ENCODE data around the gene RYR1. TPM values are rescaled to one million over a fixed set of nuclear protein-coding genes. Genes with fewer than 3 reads are reported as not detected.

RYR1 gene
- total RNA-seq, 1 donor from 2014 or later: 0.32 TPM

GRCh38 chr19:38513762-38514167, 80.3 kb downstream of the RYR1 start:
- no peak overlapping the region for H3K4me3 ChIP-seq (ENCODE audit: insufficient read depth, low read depth, low read length)
- H3K9ac ChIP-seq (ENCODE audit: low read length): no peak overlapping the region
- FAIRE-seq (no peak), DNase-seq (ENCODE audit: low read depth) (no peak)
- Mint-ChIP-seq H3K9me3 (ENCODE audit: unreplicated experiment) (no peaks in the 10 kb centered on the region), H3K27ac (ENCODE audit: unreplicated experiment) (no peak overlapping the region), H3K4me1 (ENCODE audit: low read depth, unreplicated experiment) (no peaks in the 10 kb centered on the region), H3K36me3 (ENCODE audit: low read depth, unreplicated experiment) (no peaks in the 10 kb centered on the region), H3K4me3 (ENCODE audit: unreplicated experiment) (no peak overlapping the region), H3K27me3 (ENCODE audit: low read depth, unreplicated experiment) (peaks cover 18% of the 10 kb centered on the region)
- no peaks in the 10 kb centered on the region for H3K4me1 ChIP-seq (ENCODE audit: insufficient read depth, low read length)
- no peak overlapping the region for H3K4me2 ChIP-seq (ENCODE audit: low read length)
- H3K27me3 ChIP-seq (ENCODE audit: insufficient read depth, low read length): no peaks in the 10 kb centered on the region
- TF ChIP-seq CTCF (IDR thresholded peaks at IDR 0.05; ENCODE audit: insufficient read depth, low read depth, low read length) (no peak), EZH2 (IDR thresholded peaks at IDR 0.05; ENCODE audit: insufficient read depth, low read length) (no peak)
- no peaks in the 10 kb centered on the region for H4K20me1 ChIP-seq (ENCODE audit: insufficient read depth, low read length)
- no peaks in the 10 kb centered on the region for H3K79me2 ChIP-seq (ENCODE audit: insufficient read depth, low read length)
- H3K9me3 ChIP-seq (ENCODE audit: insufficient read depth, low read depth, low read length): no peaks in the 10 kb centered on the region
- H2AFZ ChIP-seq (ENCODE audit: low read depth, low read length): no peak overlapping the region
- no peak overlapping the region for H3K27ac ChIP-seq (ENCODE audit: low read depth, low read length)
- no peaks in the 10 kb centered on the region for H3K36me3 ChIP-seq (ENCODE audit: insufficient read depth, low read length)

- Mint-ChIP-seq H3K36me3 (ENCODE audit: low read depth, unreplicated experiment) (no peaks in the 10 kb centered on the region), H3K27me3 (ENCODE audit: low read depth, unreplicated experiment) (peaks cover 14% of the 10 kb centered on the region), H3K9me3 (ENCODE audit: unreplicated experiment) (no peaks in the 10 kb centered on the region), H3K27ac (ENCODE audit: unreplicated experiment) (no peak overlapping the region), H3K4me3 (ENCODE audit: unreplicated experiment) (no peak overlapping the region), H3K4me1 (ENCODE audit: low read depth, unreplicated experiment) (no peaks in the 10 kb centered on the region)
- Histone ChIP-seq H3K36me3 (ENCODE audit: insufficient read depth, low read length) (no peaks in the 10 kb centered on the region), H3K4me3 (ENCODE audit: insufficient read depth, low read depth, low read length) (no peak overlapping the region), H4K20me1 (ENCODE audit: insufficient read depth, low read length) (no peaks in the 10 kb centered on the region), H3K4me1 (ENCODE audit: insufficient read depth, low read length) (no peaks in the 10 kb centered on the region), H2AFZ (ENCODE audit: low read depth, low read length) (peak overlapping the region; percentile 66), H3K4me2 (ENCODE audit: low read length) (peak overlapping the region; percentile 36), H3K79me2 (ENCODE audit: insufficient read depth, low read length) (no peaks in the 10 kb centered on the region), H3K9me3 (ENCODE audit: insufficient read depth, low read depth, low read length) (no peaks in the 10 kb centered on the region), H3K9ac (ENCODE audit: low read length) (no peak overlapping the region), H3K27ac (ENCODE audit: low read depth, low read length) (no peak overlapping the region), H3K27me3 (ENCODE audit: insufficient read depth, low read length) (no peaks in the 10 kb centered on the region)
- TF ChIP-seq EZH2 (IDR thresholded peaks at IDR 0.05; ENCODE audit: insufficient read depth, low read length) (no peak), CTCF (IDR thresholded peaks at IDR 0.05; ENCODE audit: insufficient read depth, low read depth, low read length) (peak; percentile 65)
- FAIRE-seq (no peak), DNase-seq (ENCODE audit: low read depth) (peak; percentile 11)
Measured at GRCh38 chr19:38514812-38515633, 81.5 kb downstream of the RYR1 start.

GRCh38 chr19:38515896-38516295, 82.4 kb downstream of the RYR1 start:
- Histone ChIP-seq H3K27ac (ENCODE audit: low read depth, low read length) (no peak overlapping the region), H3K4me2 (ENCODE audit: low read length) (no peak overlapping the region), H2AFZ (ENCODE audit: low read depth, low read length) (no peak overlapping the region), H3K27me3 (ENCODE audit: insufficient read depth, low read length) (no peaks in the 10 kb centered on the region), H3K4me1 (ENCODE audit: insufficient read depth, low read length) (no peaks in the 10 kb centered on the region), H3K4me3 (ENCODE audit: insufficient read depth, low read depth, low read length) (no peak overlapping the region), H3K9me3 (ENCODE audit: insufficient read depth, low read depth, low read length) (no peaks in the 10 kb centered on the region), H3K79me2 (ENCODE audit: insufficient read depth, low read length) (no peaks in the 10 kb centered on the region), H3K36me3 (ENCODE audit: insufficient read depth, low read length) (no peaks in the 10 kb centered on the region), H3K9ac (ENCODE audit: low read length) (no peak overlapping the region), H4K20me1 (ENCODE audit: insufficient read depth, low read length) (no peaks in the 10 kb centered on the region)
- no peak for FAIRE-seq
- no peaks in the 10 kb centered on the region for H3K9me3 Mint-ChIP-seq (ENCODE audit: unreplicated experiment)
- peaks cover 11% of the 10 kb centered on the region for H3K27me3 Mint-ChIP-seq (ENCODE audit: low read depth, unreplicated experiment)
- TF ChIP-seq CTCF (IDR thresholded peaks at IDR 0.05; ENCODE audit: insufficient read depth, low read depth, low read length) (no peak), EZH2 (IDR thresholded peaks at IDR 0.05; ENCODE audit: insufficient read depth, low read length) (no peak)
- H3K27ac Mint-ChIP-seq (ENCODE audit: unreplicated experiment): no peak overlapping the region
- no peak overlapping the region for H3K4me3 Mint-ChIP-seq (ENCODE audit: unreplicated experiment)
- no peak for DNase-seq (ENCODE audit: low read depth)
- H3K36me3 Mint-ChIP-seq (ENCODE audit: low read depth, unreplicated experiment): no peaks in the 10 kb centered on the region
- H3K4me1 Mint-ChIP-seq (ENCODE audit: low read depth, unreplicated experiment): no peaks in the 10 kb centered on the region

All from astrocyte (in vitro differentiated cells and primary cell).